GM18907 (cell line): ENCODE measurements around the gene UPP1.

Source experiments
- ATAC-seq: cut with Tn5 transposase; IDR thresholded peaks from one replicate; pipeline ENCODE4 v1.9.1; 2021; ENCODE audit warnings: mild to moderate bottlenecking, moderate library complexity; ENCODE audit not compliant: unreplicated experiment

The UPP1 gene

GRCh38 chr7:48084727-48085432 lies 4.2 kb upstream of the UPP1 start:
- ATAC-seq, result peak; percentile 69

GRCh38 chr7:48085433-48085791 lies 3.7 kb upstream of the UPP1 start:
- peak; percentile 20 for ATAC-seq

- ATAC-seq, result no peak
These were observed 3.1 kb upstream of the UPP1 start for GRCh38 chr7:48085942-48086341.

GRCh38 chr7:48087349-48087748 lies 1.7 kb upstream of the UPP1 start:
- peak; percentile 19 for ATAC-seq

- ATAC-seq, result peak; percentile 75
These were observed 463 bp upstream of the UPP1 start for GRCh38 chr7:48088559-48089045.

GRCh38 chr7:48090095-48090805 lies 1.2 kb downstream of the UPP1 start:
- ATAC-seq, result no peak

- ATAC-seq, result no peak
These were observed 2.7 kb downstream of the UPP1 start for GRCh38 chr7:48091506-48092433.

- no peak for ATAC-seq
These were observed 5.8 kb downstream of the UPP1 start for GRCh38 chr7:48094861-48095293.

- ATAC-seq, result no peak
These were observed 7.2 kb downstream of the UPP1 start for GRCh38 chr7:48096273-48096672.

- no peak for ATAC-seq
These were observed 8.6 kb downstream of the UPP1 start for GRCh38 chr7:48097521-48098231.

GRCh38 chr7:48098846-48099245 lies 9.8 kb downstream of the UPP1 start:
- no peak for ATAC-seq

- ATAC-seq, result no peak
These were observed 10.7 kb downstream of the UPP1 start for GRCh38 chr7:48099781-48100180.

GRCh38 chr7:48101352-48101751 lies 12.3 kb downstream of the UPP1 start:
- no peak for ATAC-seq

- ATAC-seq, result no peak
These were observed 12.9 kb downstream of the UPP1 start for GRCh38 chr7:48101968-48102367.

- no peak for ATAC-seq
These were observed 13.5 kb downstream of the UPP1 start for GRCh38 chr7:48102530-48102929.

- ATAC-seq, result no peak
These were observed 16.0 kb downstream of the UPP1 start for GRCh38 chr7:48105045-48105444.

GRCh38 chr7:48106906-48107659 lies 18.0 kb downstream of the UPP1 start:
- no peak for ATAC-seq

GRCh38 chr7:48107926-48108472 lies 18.9 kb downstream of the UPP1 start:
- ATAC-seq, result no peak

GRCh38 chr7:48108959-48109847 lies 20.1 kb downstream of the UPP1 start:
- no peak for ATAC-seq
